Measurements from ENCODE around the gene LRRC3C.

The LRRC3C gene

DNA sequence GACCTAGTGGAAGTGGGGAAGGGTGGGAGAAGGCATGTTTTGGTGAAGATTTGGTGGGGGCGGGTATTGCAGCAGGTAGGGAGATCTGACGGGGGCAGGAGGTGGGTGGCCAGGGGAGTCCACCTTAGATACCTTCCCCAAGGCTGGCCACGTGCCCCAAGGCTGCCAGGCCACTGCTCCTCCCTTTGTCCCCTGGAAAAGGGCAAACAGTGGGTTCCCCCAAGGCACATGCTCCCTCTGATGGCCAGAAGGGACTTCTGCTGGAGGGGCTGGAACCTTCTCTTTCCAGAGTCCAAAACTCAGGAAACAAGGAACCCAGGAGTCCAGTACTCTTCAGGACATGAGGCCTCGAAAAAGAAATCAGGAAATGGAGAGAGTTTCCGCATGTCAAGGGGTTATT lies 46.9 kb downstream of the LRRC3C start:
- no peaks in the 10 kb centered on the region; the same call in none of the 2 replicates for H3K27me3 ChIP-seq (replicated peaks; ENCODE audit: control insufficient read depth, insufficient read depth, low read length)
- no peak overlapping the region for H3K4me3 ChIP-seq (replicated peaks; ENCODE audit: low read depth, low read length)
- DNase-seq (ENCODE audit: extremely low read depth, insufficient read length): no peak
- no peaks in the 10 kb centered on the region for H3K36me3 ChIP-seq (ENCODE audit: control insufficient read depth, insufficient read depth, low read length)
- TF ChIP-seq CTCF (IDR thresholded peaks at IDR 0.05; ENCODE audit: insufficient read depth, low read length, poor library complexity, severe bottlenecking): no peak

GRCh38 chr17:39975801-39976200 lies 48.3 kb downstream of the LRRC3C start:
- H3K36me3 ChIP-seq (ENCODE audit: control insufficient read depth, insufficient read depth, low read length): no peaks in the 10 kb centered on the region
- no peak overlapping the region for H3K4me3 ChIP-seq (replicated peaks; ENCODE audit: low read depth, low read length)
- no peak for TF ChIP-seq CTCF (IDR thresholded peaks at IDR 0.05; ENCODE audit: insufficient read depth, low read length, poor library complexity, severe bottlenecking)
- H3K27me3 ChIP-seq (replicated peaks; ENCODE audit: control insufficient read depth, insufficient read depth, low read length): no peaks in the 10 kb centered on the region; the same call in none of the 2 replicates
- DNase-seq (ENCODE audit: extremely low read depth, insufficient read length): no peak

DNA sequence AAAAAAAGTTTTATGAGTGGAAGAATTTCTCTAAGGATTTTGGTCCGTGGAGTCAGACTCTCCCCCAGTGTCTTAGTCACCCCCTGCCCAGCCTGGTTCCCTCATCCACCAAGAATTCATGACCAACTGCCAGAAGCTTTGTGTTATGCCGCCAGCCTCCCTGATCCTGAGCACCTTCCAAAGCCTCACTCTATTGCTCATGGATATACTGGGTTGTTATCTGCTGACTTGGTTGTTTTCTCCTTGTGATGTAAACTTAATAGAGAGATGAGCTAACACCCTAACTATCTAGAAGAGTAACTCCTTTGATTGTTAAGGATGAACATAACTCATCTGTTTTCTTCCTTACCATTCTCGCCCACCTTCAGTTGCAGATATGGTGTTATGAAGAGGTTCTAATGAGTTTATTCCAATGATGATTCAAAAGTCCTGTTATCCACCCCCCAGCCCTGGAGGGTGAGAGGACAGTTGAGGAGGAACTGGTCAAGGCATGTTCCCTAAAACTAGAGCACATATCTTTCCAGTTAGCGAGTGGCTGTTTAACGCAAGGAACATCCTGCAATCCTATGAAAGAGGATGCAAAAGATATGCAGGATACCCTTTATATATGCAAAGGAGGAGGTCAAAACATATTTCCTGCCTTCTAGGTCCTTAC lies 51.6 kb downstream of the LRRC3C start:
- no peak for DNase-seq (ENCODE audit: extremely low read depth, insufficient read length)
- Histone ChIP-seq H3K36me3 (ENCODE audit: control insufficient read depth, insufficient read depth, low read length) (peaks cover under 1% of the 10 kb centered on the region), H3K27me3 (replicated peaks; ENCODE audit: control insufficient read depth, insufficient read depth, low read length) (no peaks in the 10 kb centered on the region; the same call in 1 of the 2 replicates), H3K4me3 (replicated peaks; ENCODE audit: low read depth, low read length) (no peak overlapping the region)
- no peak for TF ChIP-seq CTCF (IDR thresholded peaks at IDR 0.05; ENCODE audit: insufficient read depth, low read length, poor library complexity, severe bottlenecking)

DNA sequence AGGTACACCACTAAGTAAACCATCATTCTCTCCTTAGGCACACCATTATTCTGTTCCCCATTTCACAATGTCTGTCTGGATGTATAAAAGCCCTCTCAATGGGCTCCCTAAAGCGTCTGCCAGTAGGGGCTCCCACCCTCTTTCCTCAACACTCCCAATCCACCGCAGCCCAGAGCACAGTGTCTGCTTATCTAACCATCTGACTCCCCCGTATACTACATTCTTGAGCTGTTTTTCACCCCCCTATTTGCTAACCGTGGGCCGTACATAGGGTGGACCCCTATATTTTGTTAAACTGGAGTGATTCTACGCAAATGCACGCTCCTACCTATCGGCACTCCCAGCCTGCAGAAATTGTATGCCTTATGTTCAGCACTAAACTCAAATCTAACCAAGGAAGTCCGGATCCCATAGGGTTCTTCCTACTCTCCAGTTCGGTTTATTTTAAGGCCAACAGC lies 52.4 kb downstream of the LRRC3C start:
- TF ChIP-seq CTCF (IDR thresholded peaks at IDR 0.05; ENCODE audit: insufficient read depth, low read length, poor library complexity, severe bottlenecking): peak; percentile 28
- Histone ChIP-seq H3K4me3 (replicated peaks; ENCODE audit: low read depth, low read length) (peak overlapping the region; percentile 74), H3K27me3 (replicated peaks; ENCODE audit: control insufficient read depth, insufficient read depth, low read length) (no peaks in the 10 kb centered on the region), H3K36me3 (ENCODE audit: control insufficient read depth, insufficient read depth, low read length) (peaks cover 8% of the 10 kb centered on the region)
- no peak for DNase-seq (ENCODE audit: extremely low read depth, insufficient read length)

- Histone ChIP-seq H3K27me3 (replicated peaks; ENCODE audit: control insufficient read depth, insufficient read depth, low read length) (no peaks in the 10 kb centered on the region), H3K4me3 (replicated peaks; ENCODE audit: low read depth, low read length) (peak within 1 kb of the TSS; percentile 99), H3K36me3 (ENCODE audit: control insufficient read depth, insufficient read depth, low read length) (peaks cover 12% of the 10 kb centered on the region)
- DNase-seq (ENCODE audit: extremely low read depth, insufficient read length): peak; percentile 95
- TF ChIP-seq CTCF (IDR thresholded peaks at IDR 0.05; ENCODE audit: insufficient read depth, low read length, poor library complexity, severe bottlenecking): peak; percentile 71
Measured at GRCh38 chr17:39980351-39981206, 53.0 kb downstream of the LRRC3C start, which contains the start of gene PSMD3. PSMD3 (plus strand) TSS chr17:39980807; CDS start chr17:39980971, 164 bp downstream.

Data from GM06990 (cell line).